ENCODE results near the gene ACSF3. TPM values are rescaled to one million over a fixed set of nuclear protein-coding genes. Genes with fewer than 3 reads are reported as not detected.

Gene ACSF3
- total and polyA plus RNA-seq, 5 experiments from 2014 or later = 21.3 to 64.4 (median 44.7) TPM

GRCh38 chr16:89120921-89121351 is 27.3 kb downstream of the ACSF3 start:
- no peaks in the 10 kb centered on the region for H3K9me3 Mint-ChIP-seq
- POLR2A ChIA-PET = no interaction called here
- H3K4me1 Mint-ChIP-seq = peaks cover 12 to 77% (median 42%) of the 10 kb centered on the region in 4 donors
- ATAC-seq (no peak), DNase-seq (peak in 1 of 10 donors; percentile 28)
- H3K36me3 Mint-ChIP-seq = peaks cover 0 to 18% (median 9%) of the 10 kb centered on the region in 3 donors
- H3K4me3 Mint-ChIP-seq = no peak overlapping the region
- no peaks in the 10 kb centered on the region for H3K27me3 Mint-ChIP-seq
- peak overlapping the region in 7 of 10 donors; percentile 34 to 81 (median 64) for H3K27ac Mint-ChIP-seq

DNA sequence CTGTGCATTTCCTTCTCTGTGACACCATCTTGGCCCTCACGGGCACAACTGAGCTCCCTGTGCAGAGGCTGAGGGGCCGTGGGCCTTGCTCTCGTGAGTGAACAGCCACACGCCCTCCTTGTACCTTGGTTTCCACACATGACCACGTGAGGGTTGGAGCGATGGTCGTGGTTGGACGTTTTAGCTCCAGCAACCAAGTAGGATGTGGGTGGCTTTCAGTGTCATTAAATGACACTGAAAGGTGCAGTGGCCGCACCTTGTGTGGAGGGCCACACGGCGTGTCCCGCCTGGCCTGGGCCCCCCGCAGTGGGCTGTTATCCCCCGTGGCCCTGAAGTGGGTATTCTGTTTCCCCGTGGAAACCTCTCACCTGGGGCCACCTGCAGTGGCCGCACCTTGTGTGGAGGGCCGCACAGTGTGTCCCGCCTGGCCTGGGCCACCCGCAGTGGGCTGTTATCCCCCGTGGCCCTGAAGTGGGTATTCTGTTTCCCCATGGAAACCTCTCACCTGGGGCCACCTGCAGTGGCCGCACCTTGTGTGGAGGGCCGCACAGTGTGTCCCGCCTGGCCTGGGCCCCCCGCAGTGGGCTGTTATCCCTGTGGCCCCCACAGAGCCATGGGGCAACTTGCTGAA is 28.2 kb downstream of the ACSF3 start:
- no peaks in the 10 kb centered on the region for H3K9me3 Mint-ChIP-seq
- POLR2A ChIA-PET = interaction anchor here (1.4 to 1.9 kb wide), 2 partner anchors 24 to 28 kb away, joined by 5 to 7 read pairs; partner anchors contain the start of gene ACSF3
- peaks cover 12 to 69% (median 35%) of the 10 kb centered on the region in 4 donors for H3K4me1 Mint-ChIP-seq
- peaks cover 0 to 18% (median 9%) of the 10 kb centered on the region in 3 donors for H3K36me3 Mint-ChIP-seq
- peak overlapping the region in 8 of 10 donors; percentile 91 to 98 (median 95) for H3K27ac Mint-ChIP-seq
- no peaks in the 10 kb centered on the region for H3K27me3 Mint-ChIP-seq
- DNase-seq = peak in 1 of 10 donors; percentile 35
- H3K4me3 Mint-ChIP-seq = peak overlapping the region in 1 of 10 donors; percentile 66
- ATAC-seq = no peak

DNA sequence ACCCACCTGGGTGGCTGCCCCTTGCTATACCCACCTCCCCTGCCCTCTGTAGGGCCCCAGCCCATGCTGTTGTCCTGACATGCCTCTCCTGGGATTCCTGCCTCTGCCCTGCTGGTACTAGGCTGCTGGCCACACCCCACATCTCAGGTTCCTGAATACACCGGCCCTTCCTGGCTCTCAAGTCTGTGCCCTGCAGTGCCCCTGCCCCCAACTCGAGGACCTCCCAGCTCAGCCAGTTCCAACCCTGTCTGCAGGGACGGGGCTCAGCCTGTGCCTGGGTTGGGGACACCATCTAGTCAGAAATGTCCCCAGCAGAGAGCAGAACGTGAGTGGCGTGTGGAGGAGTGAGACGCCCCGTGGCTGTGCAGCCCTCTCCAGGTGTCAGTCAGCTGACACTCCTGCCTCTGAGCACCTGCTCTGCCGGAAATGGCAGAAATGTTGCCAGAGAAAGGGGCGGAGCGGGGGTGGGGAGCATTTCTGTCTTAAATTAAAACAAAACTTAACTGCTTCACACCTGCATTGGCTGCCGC is 28.7 kb downstream of the ACSF3 start:
- H3K4me3 Mint-ChIP-seq = peak overlapping the region; percentile 28 to 75 (median 62)
- POLR2A ChIA-PET = interaction anchor here (1.4 to 1.9 kb wide), 2 partner anchors 25 to 29 kb away, joined by 5 to 7 read pairs; partner anchors contain the start of gene ACSF3
- ATAC-seq (peak; percentile 97), DNase-seq (peak; percentile 59 to 88 (median 76))
- no peaks in the 10 kb centered on the region for H3K27me3 Mint-ChIP-seq
- H3K9me3 Mint-ChIP-seq = no peaks in the 10 kb centered on the region
- peaks cover 0 to 15% (median 4%) of the 10 kb centered on the region in 3 donors for H3K36me3 Mint-ChIP-seq
- H3K27ac Mint-ChIP-seq = peak overlapping the region; percentile 77 to 98 (median 94)
- peaks cover 12 to 63% (median 29%) of the 10 kb centered on the region in 4 donors for H3K4me1 Mint-ChIP-seq

DNA sequence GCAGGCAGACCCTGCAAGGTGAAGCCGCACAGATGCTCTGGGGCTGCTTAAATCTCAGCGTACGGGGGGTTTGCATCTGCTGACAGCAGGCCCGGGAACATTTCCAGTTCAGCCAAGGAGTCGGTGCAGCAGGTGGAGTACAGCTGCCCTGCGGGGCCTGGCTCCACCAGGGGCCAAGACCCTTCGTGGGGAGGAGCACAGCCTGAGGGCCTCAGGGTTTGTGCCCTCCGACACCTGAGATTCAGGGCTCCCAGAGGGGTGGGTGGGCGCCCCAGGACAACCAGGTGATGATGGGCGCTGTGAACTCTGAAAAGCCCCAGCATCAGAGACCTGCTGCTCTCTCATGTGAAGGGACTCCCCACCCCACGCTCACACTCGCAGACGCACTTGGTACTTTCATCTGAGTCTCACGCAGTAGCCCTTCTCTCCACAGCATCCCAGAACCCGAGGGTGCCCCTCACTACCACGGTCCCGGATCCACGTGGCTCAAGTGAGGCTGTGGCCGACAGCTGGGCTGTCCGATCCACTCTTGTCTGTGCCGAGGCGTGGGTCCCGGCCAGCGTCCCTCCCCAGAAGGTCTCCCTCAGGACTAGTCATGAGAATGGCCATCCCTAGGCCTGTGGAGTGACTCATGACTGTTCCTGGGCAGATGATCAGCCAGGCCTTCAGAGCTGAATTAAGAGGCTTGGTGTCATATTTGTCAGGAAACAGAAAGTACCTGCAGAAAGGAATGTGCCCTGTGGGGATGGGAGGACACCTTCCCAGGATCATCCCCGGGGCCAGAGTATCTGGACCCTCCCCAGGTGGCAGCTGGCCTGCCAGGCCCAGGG is 29.6 kb downstream of the ACSF3 start:
- peak overlapping the region; percentile 28 to 75 (median 62) for H3K4me3 Mint-ChIP-seq
- POLR2A ChIA-PET = interaction anchor here (1.3 to 1.9 kb wide), 3 partner anchors 9 to 30 kb away, joined by 3 to 7 read pairs (median 5); partner anchors contain the start of gene ACSF3
- DNase-seq = peak in 2 of 10 donors; percentile 12 to 55
- peaks cover 0 to 12% (median 0%) of the 10 kb centered on the region in 3 donors for H3K36me3 Mint-ChIP-seq
- H3K9me3 Mint-ChIP-seq = no peaks in the 10 kb centered on the region
- ATAC-seq = no peak
- H3K4me1 Mint-ChIP-seq = peaks cover 12 to 58% (median 29%) of the 10 kb centered on the region in 4 donors
- peak overlapping the region; percentile 77 to 98 (median 94) for H3K27ac Mint-ChIP-seq
- H3K27me3 Mint-ChIP-seq = no peaks in the 10 kb centered on the region

DNA sequence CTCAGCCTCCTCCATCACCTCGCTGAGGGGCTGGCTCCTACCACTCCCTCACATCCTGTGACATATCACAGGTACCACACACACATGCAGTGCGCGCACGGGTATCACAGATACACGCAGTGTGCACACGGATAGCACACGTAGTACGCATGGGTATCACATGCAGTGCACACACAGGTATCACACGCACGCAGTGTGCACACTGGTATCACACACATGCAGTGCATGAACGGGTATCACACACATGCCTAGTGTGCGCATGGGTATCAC is 30.1 kb downstream of the ACSF3 start:
- H3K4me3 Mint-ChIP-seq = peak overlapping the region in 5 of 10 donors; percentile 7 to 61 (median 42)
- peak overlapping the region in 9 of 10 donors; percentile 15 to 97 (median 68) for H3K27ac Mint-ChIP-seq
- POLR2A ChIA-PET = interaction anchor here (1.3 to 2.0 kb wide), 2 partner anchors 8 to 10 kb away, joined by 3 to 4 read pairs; no protein-coding TSS in a partner anchor
- peaks cover 12 to 55% (median 29%) of the 10 kb centered on the region in 4 donors for H3K4me1 Mint-ChIP-seq
- H3K27me3 Mint-ChIP-seq = no peaks in the 10 kb centered on the region
- peaks cover 0 to 13% (median 0%) of the 10 kb centered on the region in 3 donors for H3K36me3 Mint-ChIP-seq
- ATAC-seq = no peak
- peak in 1 of 10 donors; percentile 49 for DNase-seq
- H3K9me3 Mint-ChIP-seq = no peaks in the 10 kb centered on the region

DNA sequence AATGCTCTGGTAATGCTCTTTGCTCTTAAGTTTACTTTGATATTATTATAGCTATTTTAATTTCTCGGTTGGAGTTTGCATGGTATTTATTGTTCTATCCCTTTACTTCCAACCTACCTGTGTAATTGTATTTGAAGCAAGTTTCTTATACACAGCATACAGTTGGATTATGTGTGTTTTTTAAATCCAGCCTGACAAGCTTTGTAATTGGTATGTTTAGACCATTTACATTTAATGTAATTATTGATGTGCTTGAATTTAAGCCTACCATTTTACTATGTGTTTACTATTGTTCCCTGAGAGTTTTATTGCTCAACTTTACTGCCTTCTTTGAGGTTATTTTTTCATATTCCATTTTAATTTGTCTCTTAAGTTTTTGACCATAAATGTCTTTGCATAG is 35.7 kb downstream of the ACSF3 start:
- Mint-ChIP-seq H3K27ac (no peak overlapping the region), H3K36me3 (peaks cover 4 to 37% (median 11%) of the 10 kb centered on the region in 3 donors), H3K9me3 (no peaks in the 10 kb centered on the region), H3K27me3 (no peaks in the 10 kb centered on the region), H3K4me1 (peaks cover 0 to 19% (median under 1%) of the 10 kb centered on the region in 4 donors), H3K4me3 (no peak overlapping the region)
- ATAC-seq = no peak
- no peak for DNase-seq
- POLR2A ChIA-PET = no interaction called here

GRCh38 chr16:89130448-89130847 is 36.8 kb downstream of the ACSF3 start:
- DNase-seq (no peak), ATAC-seq (no peak)
- Mint-ChIP-seq H3K4me3 (no peak overlapping the region), H3K9me3 (no peaks in the 10 kb centered on the region), H3K4me1 (peaks cover 0 to 17% (median under 1%) of the 10 kb centered on the region in 4 donors), H3K27ac (no peak overlapping the region), H3K27me3 (no peaks in the 10 kb centered on the region), H3K36me3 (peaks cover 4 to 44% (median 14%) of the 10 kb centered on the region in 3 donors)
- POLR2A ChIA-PET = no interaction called here

DNA sequence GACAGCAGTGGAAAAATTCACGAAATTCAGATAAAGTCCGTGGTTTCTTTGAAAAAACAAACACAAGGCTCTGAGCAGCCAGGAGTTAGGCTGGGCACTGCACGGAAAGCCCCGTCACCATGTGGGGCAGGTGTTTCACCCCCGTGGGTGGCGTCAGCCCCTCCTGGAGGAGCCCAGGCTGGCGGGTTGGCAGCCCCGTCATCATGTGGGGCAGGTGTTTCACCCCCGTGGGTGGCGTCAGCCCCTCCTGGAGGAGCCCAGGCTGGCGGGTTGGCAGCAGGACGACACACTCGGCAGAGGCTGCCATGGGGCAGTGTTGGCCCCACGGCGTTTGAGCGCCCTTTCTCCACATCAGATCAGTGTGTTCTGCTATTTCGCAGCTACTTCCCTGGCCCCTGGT is 38.1 kb downstream of the ACSF3 start:
- H3K36me3 Mint-ChIP-seq = peaks cover 4 to 52% (median 16%) of the 10 kb centered on the region in 3 donors
- peak in 1 of 10 donors; percentile 36 for DNase-seq

GRCh38 chr16:89132194-89133005 is 38.7 kb downstream of the ACSF3 start:
- Mint-ChIP-seq H3K27ac (no peak overlapping the region), H3K4me1 (peaks cover 0 to 12% (median 0%) of the 10 kb centered on the region in 4 donors), H3K36me3 (peaks cover 4 to 54% (median 16%) of the 10 kb centered on the region in 3 donors), H3K27me3 (no peaks in the 10 kb centered on the region), H3K4me3 (no peak overlapping the region), H3K9me3 (no peaks in the 10 kb centered on the region)
- POLR2A ChIA-PET = no interaction called here
- ATAC-seq = no peak
- DNase-seq = peak in 1 of 10 donors; percentile 52

More for the DNA sequence above, 38.1 kb downstream of the ACSF3 start:
- POLR2A ChIA-PET = no interaction called here
- Mint-ChIP-seq H3K4me3 (no peak overlapping the region), H3K27me3 (no peaks in the 10 kb centered on the region), H3K9me3 (no peaks in the 10 kb centered on the region), H3K27ac (no peak overlapping the region), H3K4me1 (peaks cover 0 to 12% (median 0%) of the 10 kb centered on the region in 4 donors)
- no peak for ATAC-seq

DNA sequence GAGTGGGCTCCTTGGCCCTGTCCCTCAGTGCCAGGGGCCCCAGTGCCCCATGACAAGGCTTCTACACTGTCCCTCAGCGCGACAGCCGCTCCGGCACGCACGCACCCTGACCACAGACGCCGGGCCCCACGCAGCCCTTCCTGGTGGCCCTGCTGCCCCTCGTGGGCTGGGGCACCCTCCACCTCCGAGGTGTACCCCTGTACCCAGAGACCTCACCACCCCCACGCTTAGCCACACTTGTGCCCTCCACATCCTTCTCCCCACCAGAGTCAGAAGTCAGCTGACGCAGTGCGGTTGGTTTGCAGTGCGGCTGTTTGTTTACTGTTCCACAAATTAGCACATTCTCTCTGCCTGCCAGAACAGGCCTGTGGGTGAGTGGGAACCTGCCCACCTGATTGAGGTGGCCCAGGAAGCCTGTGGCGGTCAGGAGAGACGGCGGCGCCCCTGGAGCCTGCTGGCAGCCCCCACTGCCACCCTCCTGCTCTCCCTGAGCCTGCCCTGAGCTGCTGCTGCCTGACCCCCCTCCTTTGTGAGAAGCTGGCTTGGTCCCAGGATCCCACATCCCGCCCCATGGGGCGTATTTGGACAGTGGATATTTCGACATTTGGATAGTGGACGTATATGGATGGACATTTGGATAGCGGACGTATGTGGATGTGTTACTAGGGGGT is 39.9 kb downstream of the ACSF3 start:
- H3K36me3 Mint-ChIP-seq = peaks cover 4 to 49% (median 16%) of the 10 kb centered on the region in 3 donors

GRCh38 chr16:89134269-89134668 is 40.6 kb downstream of the ACSF3 start:
- ATAC-seq = no peak
- POLR2A ChIA-PET = interaction anchor here (1.6 kb wide), 1 partner anchor 41 kb away, joined by 3 read pairs; the partner anchor contains the start of gene ACSF3
- Mint-ChIP-seq H3K4me3 (no peak overlapping the region), H3K9me3 (no peaks in the 10 kb centered on the region), H3K36me3 (peaks cover 4 to 45% (median 16%) of the 10 kb centered on the region in 3 donors), H3K27me3 (no peaks in the 10 kb centered on the region), H3K27ac (no peak overlapping the region), H3K4me1 (peaks cover 0 to 10% (median 0%) of the 10 kb centered on the region in 4 donors)
- DNase-seq = peak in 1 of 10 donors; percentile 49

More for the DNA sequence above, 39.9 kb downstream of the ACSF3 start:
- Mint-ChIP-seq H3K9me3 (no peaks in the 10 kb centered on the region), H3K4me1 (peaks cover 0 to 12% (median 0%) of the 10 kb centered on the region in 4 donors), H3K4me3 (no peak overlapping the region), H3K27me3 (no peaks in the 10 kb centered on the region), H3K27ac (peak overlapping the region in 2 of 10 donors; percentile 19 to 43)
- POLR2A ChIA-PET = interaction anchor here (1.6 kb wide), 1 partner anchor 40 kb away, joined by 3 read pairs; the partner anchor contains the start of gene ACSF3
- no peak for ATAC-seq
- no peak for DNase-seq
